ENCODE results near the gene TWNK.

TWNK gene

DNA sequence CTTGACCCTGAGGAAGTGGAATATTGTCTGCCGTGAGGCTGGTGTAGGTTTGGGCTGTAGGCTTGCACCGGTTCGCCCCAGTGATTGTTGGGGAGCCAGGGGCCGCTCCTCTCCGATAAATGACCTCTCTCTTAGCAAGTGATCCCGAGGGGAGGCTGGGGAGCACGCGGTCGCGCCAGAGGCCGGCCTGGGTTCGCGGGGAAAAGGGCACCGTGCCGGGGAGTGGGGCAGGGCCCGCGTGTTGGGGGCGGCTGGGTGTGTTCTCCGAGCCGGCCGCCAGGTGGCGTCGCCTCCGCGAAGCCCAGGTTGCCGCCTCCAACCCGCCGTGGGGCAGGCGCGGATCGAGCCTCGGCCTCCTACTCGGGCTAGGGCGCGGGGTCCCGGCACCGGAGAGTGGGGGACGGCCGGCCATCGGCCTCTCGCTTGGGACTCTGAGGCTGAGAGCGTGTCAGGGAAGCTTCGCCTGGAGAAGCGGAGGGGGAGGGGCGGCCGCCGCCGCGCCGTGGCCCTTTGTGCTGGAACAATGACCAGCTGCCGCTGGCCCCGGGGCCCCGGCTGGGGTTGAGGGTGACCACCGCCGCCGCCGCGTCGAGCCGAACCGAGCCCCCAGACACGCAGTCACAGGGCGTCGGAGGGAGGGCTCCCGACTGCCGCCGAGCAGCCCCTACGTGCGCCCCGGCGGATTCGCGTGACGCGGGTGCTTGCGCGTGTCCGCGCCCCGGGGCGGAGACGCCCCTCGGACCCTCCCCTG lies 11.8 kb downstream of the TWNK start:
- Histone ChIP-seq H3K9me3 (no peaks in the 10 kb centered on the region), H3K4me3 (ENCODE audit: low read depth in 1 of 2, low read length in 1 of 2) (peak overlapping the region; percentile 91 to 94), H3K4me1 (ENCODE audit: control insufficient read depth in 1 of 2, insufficient read depth in 1 of 2, low read depth in 1 of 2, low read length in 1 of 2) (peaks cover 28 to 38% of the 10 kb centered on the region in 2 experiments), H3K27me3 (no peaks in the 10 kb centered on the region), H3K27ac (peak overlapping the region; percentile 58), H3K36me3 (no peaks in the 10 kb centered on the region)
- TF ChIP-seq, protein P1, sequence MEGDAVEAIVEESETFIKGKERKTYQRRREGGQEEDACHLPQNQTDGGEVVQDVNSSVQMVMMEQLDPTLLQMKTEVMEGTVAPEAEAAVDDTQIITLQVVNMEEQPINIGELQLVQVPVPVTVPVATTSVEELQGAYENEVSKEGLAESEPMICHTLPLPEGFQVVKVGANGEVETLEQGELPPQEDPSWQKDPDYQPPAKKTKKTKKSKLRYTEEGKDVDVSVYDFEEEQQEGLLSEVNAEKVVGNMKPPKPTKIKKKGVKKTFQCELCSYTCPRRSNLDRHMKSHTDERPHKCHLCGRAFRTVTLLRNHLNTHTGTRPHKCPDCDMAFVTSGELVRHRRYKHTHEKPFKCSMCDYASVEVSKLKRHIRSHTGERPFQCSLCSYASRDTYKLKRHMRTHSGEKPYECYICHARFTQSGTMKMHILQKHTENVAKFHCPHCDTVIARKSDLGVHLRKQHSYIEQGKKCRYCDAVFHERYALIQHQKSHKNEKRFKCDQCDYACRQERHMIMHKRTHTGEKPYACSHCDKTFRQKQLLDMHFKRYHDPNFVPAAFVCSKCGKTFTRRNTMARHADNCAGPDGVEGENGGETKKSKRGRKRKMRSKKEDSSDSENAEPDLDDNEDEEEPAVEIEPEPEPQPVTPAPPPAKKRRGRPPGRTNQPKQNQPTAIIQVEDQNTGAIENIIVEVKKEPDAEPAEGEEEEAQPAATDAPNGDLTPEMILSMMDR (IDR thresholded peaks at IDR 0.05) = peak; percentile 98

DNA sequence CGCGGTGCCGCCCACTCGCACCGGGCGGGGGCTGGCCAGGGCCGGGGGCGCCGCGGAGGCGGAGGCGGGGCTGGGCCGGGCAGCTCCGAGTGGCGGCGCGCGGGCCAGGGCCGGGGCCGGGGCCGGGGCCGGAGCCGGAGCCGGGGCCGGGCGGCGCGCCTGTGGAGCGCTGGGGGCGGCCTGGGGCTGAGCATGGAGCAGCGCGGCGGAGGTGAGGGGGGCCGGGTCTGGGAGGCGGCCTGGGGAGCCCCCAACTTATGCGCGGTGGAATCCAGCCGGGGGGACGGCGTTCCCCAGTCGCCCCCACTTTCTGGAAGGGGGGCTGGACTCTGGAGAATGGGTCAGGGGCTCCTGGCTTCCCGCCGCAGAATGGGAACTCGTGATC lies 12.4 kb downstream of the TWNK start, which contains the start of gene LZTS2:
LZTS2 (plus strand) TSS at position 67 of the 385 bp plus-strand sequence. CDS start 2,731 bp downstream, outside the sequence.
- TF ChIP-seq, protein P1 (IDR thresholded peaks at IDR 0.05) = no peak
- H3K36me3 ChIP-seq = no peaks in the 10 kb centered on the region
- peaks cover 28 to 38% of the 10 kb centered on the region in 2 experiments for H3K4me1 ChIP-seq (ENCODE audit: control insufficient read depth in 1 of 2, insufficient read depth in 1 of 2, low read depth in 1 of 2, low read length in 1 of 2)

DNA sequence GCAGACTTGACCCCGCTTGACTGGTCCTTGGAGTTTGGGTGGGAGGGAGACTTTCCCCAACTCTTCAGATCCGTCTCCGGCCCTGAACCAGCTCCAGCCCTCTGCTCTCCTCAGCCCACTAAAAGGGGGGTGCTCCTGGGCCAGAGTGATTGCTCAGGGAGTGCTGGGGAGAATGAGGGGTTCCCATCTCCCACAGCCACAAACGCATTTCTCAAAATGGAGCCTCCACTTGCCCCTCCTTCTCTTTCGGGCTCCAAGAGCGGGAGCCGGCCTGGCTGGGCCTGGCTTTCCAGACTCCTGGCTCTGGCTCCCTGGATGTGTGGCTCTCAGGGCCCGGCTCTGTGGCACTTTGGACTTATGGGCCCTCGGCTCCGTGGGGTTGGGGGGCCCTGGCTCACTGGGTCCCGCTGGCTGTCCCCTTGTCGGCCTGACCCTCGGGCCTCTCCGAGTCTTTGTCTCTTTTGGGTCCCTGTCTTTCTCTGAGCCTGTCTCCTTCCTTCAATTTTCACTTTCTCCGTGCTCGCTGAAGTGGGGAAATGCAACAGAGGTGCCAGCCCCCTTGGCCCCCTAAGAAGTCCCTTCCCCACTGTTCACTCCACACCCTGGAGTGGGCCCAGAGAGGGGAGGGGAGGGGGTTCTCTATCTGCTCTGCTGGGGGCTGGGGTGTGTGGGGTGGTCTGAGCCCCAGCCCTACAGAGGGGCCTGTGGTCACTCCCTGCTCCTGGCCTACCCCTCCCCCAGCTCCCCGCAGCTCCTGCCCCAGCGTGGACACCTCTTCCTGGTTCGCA lies 13.0 kb downstream of the TWNK start:
- no peak overlapping the region for H3K27ac ChIP-seq

More for the DNA sequence above, 12.4 kb downstream of the TWNK start, which contains the start of gene LZTS2:
- Histone ChIP-seq H3K27ac (peak within 1 kb of the TSS; percentile 58), H3K27me3 (no peaks in the 10 kb centered on the region), H3K9me3 (no peaks in the 10 kb centered on the region), H3K4me3 (ENCODE audit: low read depth in 1 of 2, low read length in 1 of 2) (peak within 1 kb of the TSS; percentile 91 to 94)

DNA sequence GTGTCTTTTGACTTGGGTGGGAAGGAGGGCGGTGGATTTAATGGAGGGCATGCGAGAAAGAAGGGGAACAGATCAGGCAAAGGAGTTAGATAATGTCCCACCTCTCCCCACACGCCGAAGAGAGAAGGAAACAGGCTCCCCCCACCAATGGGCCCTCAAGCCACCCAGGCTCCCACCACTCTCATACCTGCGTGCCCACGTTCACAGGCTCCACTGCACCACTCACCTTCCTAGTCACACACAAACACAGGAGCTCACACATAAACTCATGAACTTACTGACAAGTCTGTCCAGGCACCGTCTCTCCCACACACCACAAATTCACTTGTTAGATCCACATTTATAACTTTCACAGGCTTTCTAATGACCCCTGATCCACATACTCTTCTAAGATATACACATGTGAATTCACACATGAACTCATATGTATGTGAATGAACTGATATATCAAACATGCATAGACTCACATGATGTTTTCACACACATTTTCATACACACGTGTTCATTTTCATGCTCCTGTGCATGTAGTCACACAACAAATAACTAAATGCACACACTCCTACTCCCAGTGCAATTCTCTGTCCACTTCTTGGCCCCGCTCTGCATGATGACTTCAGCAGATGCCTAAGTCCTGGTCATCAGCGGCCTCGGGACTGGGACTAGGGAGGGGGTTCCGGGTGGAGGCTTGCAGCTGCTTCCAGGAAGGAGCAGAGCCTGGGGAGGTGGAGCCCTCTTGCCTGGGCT lies 13.7 kb downstream of the TWNK start:
- Histone ChIP-seq H3K4me1 (ENCODE audit: control insufficient read depth in 1 of 2, insufficient read depth in 1 of 2, low read depth in 1 of 2, low read length in 1 of 2) (peaks cover 28 to 38% of the 10 kb centered on the region in 2 experiments), H3K9me3 (no peaks in the 10 kb centered on the region), H3K4me3 (ENCODE audit: low read depth in 1 of 2, low read length in 1 of 2) (no peak overlapping the region), H3K36me3 (peaks cover 9% of the 10 kb centered on the region), H3K27ac (no peak overlapping the region), H3K27me3 (no peaks in the 10 kb centered on the region)
- TF ChIP-seq, protein P1 (IDR thresholded peaks at IDR 0.05) = no peak

More for the DNA sequence above, 13.0 kb downstream of the TWNK start:
- TF ChIP-seq, protein P1 (IDR thresholded peaks at IDR 0.05) = no peak
- Histone ChIP-seq H3K27me3 (no peaks in the 10 kb centered on the region), H3K4me1 (ENCODE audit: control insufficient read depth in 1 of 2, insufficient read depth in 1 of 2, low read depth in 1 of 2, low read length in 1 of 2) (peaks cover 28 to 38% of the 10 kb centered on the region in 2 experiments), H3K9me3 (no peaks in the 10 kb centered on the region), H3K4me3 (ENCODE audit: low read depth in 1 of 2, low read length in 1 of 2) (peak overlapping the region; percentile 91 to 94), H3K36me3 (peaks cover 3% of the 10 kb centered on the region)

DNA sequence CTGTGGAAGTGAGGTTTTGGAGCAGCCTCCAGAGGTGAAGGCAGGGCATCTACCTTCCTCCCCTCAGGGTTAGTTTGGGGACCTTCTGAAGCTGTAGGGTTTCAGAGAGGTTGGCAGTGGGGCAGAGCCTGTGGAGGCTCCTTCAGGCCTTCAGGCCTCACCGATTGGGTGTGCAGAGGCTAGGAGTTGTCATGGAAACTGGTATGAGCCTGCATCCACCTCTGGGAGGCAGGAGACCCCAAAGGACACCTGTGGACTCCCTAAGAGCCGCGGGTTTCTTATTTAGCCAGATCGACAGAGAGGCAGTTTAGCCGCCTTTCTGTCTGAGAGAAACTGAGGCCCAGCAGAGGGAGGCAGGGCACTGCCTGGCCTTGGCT lies 14.3 kb downstream of the TWNK start:
- Histone ChIP-seq H3K36me3 (peaks cover 11% of the 10 kb centered on the region), H3K9me3 (no peaks in the 10 kb centered on the region), H3K27me3 (no peaks in the 10 kb centered on the region), H3K27ac (no peak overlapping the region), H3K4me1 (ENCODE audit: control insufficient read depth in 1 of 2, insufficient read depth in 1 of 2, low read depth in 1 of 2, low read length in 1 of 2) (peaks cover 24 to 33% of the 10 kb centered on the region in 2 experiments), H3K4me3 (ENCODE audit: low read depth in 1 of 2, low read length in 1 of 2) (no peak overlapping the region)
- TF ChIP-seq, protein P1 (IDR thresholded peaks at IDR 0.05) = no peak

Measured in neutrophil (primary cell).